GM12878 (cell line): ENCODE measurements around the gene TTLL3. TPM values are rescaled to one million over a fixed set of nuclear protein-coding genes. Genes with fewer than 3 reads are reported as not detected.

Source experiments
- ATAC-seq: fragments of 200-7000 bp; cut with Tn5 transposase; 3 replicates; pipeline ENCODE4 v1.9.1; 2020; ENCODE audit warnings: mild to moderate bottlenecking, moderate library complexity
- BruUV-seq: library from RNA; stranded (reverse); fragments of 400-500 nt; replicated peaks from 2 replicates; lab custom pipeline; 2021; lab: Mats Ljungman, UMichigan
- CTCF ChIA-PET: fragments of 300-600 bp; sonication (Branson Sonifier 250); formaldehyde crosslinking; extraction: SDS; loops from one replicate; lab custom pipeline; 2021; ENCODE audit warnings: inconsistent platforms; lab: Yijun Ruan, JAX
- POLR2A ChIA-PET: fragments of 350-600 bp; formaldehyde crosslinking; extraction: SDS; loops from one replicate; lab custom pipeline; 2021; ENCODE audit warnings: inconsistent platforms; lab: Charles Lee
- RAD21 ChIA-PET: fragments of 300-600 bp; sonication (Branson Sonifier 250); formaldehyde crosslinking; loops from one replicate; lab custom pipeline; 2023; ENCODE audit warnings: antibody characterized with exemption; ENCODE audit not compliant: unreplicated experiment; lab: Charles Lee
- SMC1A ChIA-PET: fragments of 300-600 bp; sonication (Branson Sonifier 250); formaldehyde crosslinking; loops from one replicate; lab custom pipeline; 2023; ENCODE audit not compliant: unreplicated experiment, uncharacterized antibody; lab: Charles Lee
- DNase-seq: peaks from one replicate; pipeline ENCODE4 v3.0.0-alpha.2; 2011; ENCODE audit warnings: low read depth, low spot score
- FAIRE-seq: peaks from 3 replicates; lab custom pipeline; 2011; peaks lifted over from hg19 to GRCh38; lab: Jason Lieb, UNC
- H2AFZ ChIP-seq: 2 replicates; pipeline ENCODE4 v1.6.0; 2011; ENCODE audit warnings: low read depth, low read length, control low read depth; ENCODE audit not compliant: control insufficient read depth
- H3K27ac ChIP-seq: 2 replicates; pipeline ENCODE4 v1.5.1; 2011; ENCODE audit warnings: control low read depth; ENCODE audit not compliant: control insufficient read depth, insufficient read depth
- H3K27me3 ChIP-seq, 2 experiments: replicated peaks in 1 of 2; 2 replicates each; pipeline versions ENCODE4 v1.6.0 to v1.6.1; 2011; ENCODE audit warnings: low read length in 1 of 2; ENCODE audit not compliant: control insufficient read depth in 2 of 2, insufficient read depth in 2 of 2
- H3K36me3 ChIP-seq, 2 experiments: 2 replicates each; pipeline ENCODE4 v1.5.1; 2011; ENCODE audit warnings: low read length in 1 of 2; ENCODE audit not compliant: control insufficient read depth in 2 of 2, insufficient read depth in 2 of 2
- H3K4me1 ChIP-seq: 2 replicates; pipeline ENCODE4 v1.6.1; 2011; ENCODE audit warnings: mild to moderate bottlenecking, low read length, moderate library complexity, mixed read lengths; ENCODE audit not compliant: control insufficient read depth, insufficient read depth
- H3K4me2 ChIP-seq: 2 replicates; pipeline ENCODE4 v1.6.0; 2011; ENCODE audit warnings: control low read depth; ENCODE audit not compliant: control insufficient read depth, insufficient read depth
- H3K4me3 ChIP-seq: fragments of 200-600 bp; sonication (generic); 2 replicates; pipeline ENCODE4 v1.5.1; 2016
- H3K79me2 ChIP-seq: 2 replicates; pipeline ENCODE4 v1.6.0; 2011; ENCODE audit warnings: low read length; ENCODE audit not compliant: control insufficient read depth, insufficient read depth
- H3K9ac ChIP-seq: 2 replicates; pipeline ENCODE4 v1.8.0; 2011; ENCODE audit warnings: low read length, control low read depth, mixed read lengths; ENCODE audit not compliant: control insufficient read depth, insufficient read depth
- H3K9me3 ChIP-seq: replicated peaks from 3 replicates; pipeline ENCODE4 v1.5.1; 2011; ENCODE audit warnings: mild to moderate bottlenecking, low read length; ENCODE audit not compliant: control insufficient read depth, insufficient read depth
- H4K20me1 ChIP-seq: 2 replicates; pipeline ENCODE4 v1.6.0; 2011; ENCODE audit not compliant: control insufficient read depth, insufficient read depth
- ASH2L ChIP-seq: fragments of 300-600, 200-600 bp; sonication (generic); IDR thresholded peaks from 2 replicates; pipeline ENCODE4 v1.6.1; 2017; ENCODE audit warnings: low read depth, mild to moderate bottlenecking, borderline replicate concordance
- BCL11A ChIP-seq: IDR thresholded peaks from 2 replicates; pipeline ENCODE4 v1.6.1; 2011; ENCODE audit warnings: low read depth, low read length
- CBX3 ChIP-seq: fragments of 200-600 bp; sonication (generic); IDR thresholded peaks from 2 replicates; pipeline ENCODE4 v1.6.1; 2016; ENCODE audit warnings: low read depth, borderline replicate concordance
- CEBPB ChIP-seq, 2 experiments: fragments of 150-350 bp in 1 of 2; IDR thresholded peaks; 2 replicates each; pipeline ENCODE4 v1.6.1; 2012 to 2014; ENCODE audit warnings: low read depth in 2 of 2, low read length in 2 of 2, borderline replicate concordance in 1 of 2, inconsistent platforms in 1 of 2
- CHD1 ChIP-seq: IDR thresholded peaks from 2 replicates; pipeline ENCODE4 v1.6.1; 2012; ENCODE audit warnings: low read depth, low read length, improper control_type of control experiment
- GABPA ChIP-seq: IDR thresholded peaks from 2 replicates; pipeline ENCODE4 v1.6.1; 2014; ENCODE audit warnings: antibody characterized with exemption, low read depth, mild to moderate bottlenecking, inconsistent platforms
- HDGF ChIP-seq: fragments of 450-650 bp; IDR thresholded peaks from 2 replicates; pipeline ENCODE4 v1.6.1; 2016; ENCODE audit warnings: antibody characterized with exemption
- IRF3 ChIP-seq: fragments of 450-650 bp; IDR thresholded peaks from 2 replicates; pipeline ENCODE4 v1.6.1; 2014; ENCODE audit warnings: mild to moderate bottlenecking
- MEF2B ChIP-seq: fragments of 450-650 bp; IDR thresholded peaks from 2 replicates; pipeline ENCODE4 v1.6.1; 2018; ENCODE audit warnings: mild to moderate bottlenecking, moderate library complexity; ENCODE audit not compliant: partially characterized antibody, poor library complexity, severe bottlenecking
- MLLT1 ChIP-seq: fragments of 450-650 bp; IDR thresholded peaks from 2 replicates; pipeline ENCODE4 v1.6.1; 2016; ENCODE audit warnings: mild to moderate bottlenecking
- RELA ChIP-seq: fragments of 450-650 bp; IDR thresholded peaks from 2 replicates; pipeline ENCODE4 v1.8.0; 2014; ENCODE audit warnings: borderline replicate concordance; ENCODE audit not compliant: partially characterized antibody
- RELB ChIP-seq: fragments of 450-650 bp; IDR thresholded peaks from 2 replicates; pipeline ENCODE4 v1.6.1; 2017; ENCODE audit warnings: low read depth, mild to moderate bottlenecking, moderate library complexity
- RFX5 ChIP-seq: IDR thresholded peaks from 2 replicates; pipeline ENCODE4 v1.6.1; 2011; ENCODE audit warnings: low read depth, low read length, improper control_type of control experiment
- SMC3 ChIP-seq: IDR thresholded peaks from 2 replicates; pipeline ENCODE4 v1.6.1; 2011; ENCODE audit warnings: low read length, improper control_type of control experiment, borderline replicate concordance
- SPI1 ChIP-seq: IDR thresholded peaks from 2 replicates; pipeline ENCODE4 v1.6.1; 2011; ENCODE audit warnings: low read depth, mild to moderate bottlenecking, low read length, moderate library complexity, borderline replicate concordance; ENCODE audit not compliant: insufficient read depth
- SREBF2 ChIP-seq: IDR thresholded peaks from 2 replicates; pipeline ENCODE4 v1.6.1; 2012; ENCODE audit warnings: mild to moderate bottlenecking, low read length
- ZNF24 ChIP-seq: fragments of 450-650 bp; IDR thresholded peaks from 2 replicates; pipeline ENCODE4 v1.6.1; 2017; ENCODE audit warnings: antibody characterized with exemption, mild to moderate bottlenecking
- ZNF622 ChIP-seq: fragments of 450-650 bp; IDR thresholded peaks from 2 replicates; pipeline ENCODE4 v1.6.1; 2017; ENCODE audit warnings: mild to moderate bottlenecking, inconsistent platforms
- ZZZ3 ChIP-seq: IDR thresholded peaks from 2 replicates; pipeline ENCODE4 v1.6.1; 2011; ENCODE audit warnings: low read depth; ENCODE audit not compliant: control insufficient read depth, insufficient read length
- WGBS: methylation state at CpG from one replicate; pipeline ENCODE4 v1.1.6; 2016; ENCODE audit warnings: low lambda C conversion rate; ENCODE audit not compliant: insufficient replicate concordance, insufficient coverage; ENCODE audit errors: missing lambda C conversion rate; 5-methylcytosine and 5-hydroxymethylcytosine counted together
- in situ Hi-C: fragments of 300-500 bp; cut with MboI; formaldehyde crosslinking; loops from 9 replicates; pipeline ENCODE4 v1.14.3; 2018; ENCODE audit warnings: mixed read lengths
- intact Hi-C: fragments of 100-400 bp; cut with micrococcal nuclease; formaldehyde crosslinking; loops from one replicate; pipeline ENCODE4 v1.14.2; 2022; ENCODE audit not compliant: unreplicated experiment
- polyA plus RNA-seq, 11 experiments: library from polyadenylated mRNA; depleted of rRNA in 4 of 11; unstranded in 6 of 11; stranded (reverse) in 5 of 11; fragments of >200 nt; fragmentation: Nextera tagmentation in 4 of 11; fragmentation: Illumina TruSeq in 1 of 11; extraction: Ambion mirVana in 4 of 11; extraction: Trizol in 1 of 11; gene quantifications; 1 replicate in 1 of 11; 2 replicates in 10 of 11; pipeline versions ENCODE4 v1.2.1 to v1.2.3, GENCODE V29; 2011 to 2016; ENCODE audit warnings: inconsistent platforms in 2 of 11, missing spikeins in 2 of 11, low read depth in 1 of 11
- total RNA-seq, 4 experiments: library from RNA; depleted of rRNA in 3 of 4; stranded (reverse); fragments of >200 nt in 3 of 4; fragmentation: Illumina TruSeq in 1 of 4; extraction: Trizol in 1 of 4; gene quantifications; 2 replicates each; pipeline versions ENCODE4 v1.2.1 to v1.2.3, GENCODE V29; 2013 to 2021

Gene TTLL3
- total and polyA plus RNA-seq, 10 of the 15 experiments (the other 5 are each of a cell fraction or from before 2014, with no cell fraction given), result 4.2 to 51.3 (median 18.9) TPM

GRCh38 chr3:9863058-9863772, 53.2 kb downstream of the TTLL3 start (continued):
- TF ChIP-seq MLLT1, result no peak
- no peak for TF ChIP-seq BCL11A
- TF ChIP-seq ZNF622, result no peak
- no peak for TF ChIP-seq SMC3
- no peak for TF ChIP-seq HDGF
- no peak for TF ChIP-seq SPI1
- no peak for TF ChIP-seq CHD1
- no peak for TF ChIP-seq ZNF24
- TF ChIP-seq ASH2L, result no peak

DNA sequence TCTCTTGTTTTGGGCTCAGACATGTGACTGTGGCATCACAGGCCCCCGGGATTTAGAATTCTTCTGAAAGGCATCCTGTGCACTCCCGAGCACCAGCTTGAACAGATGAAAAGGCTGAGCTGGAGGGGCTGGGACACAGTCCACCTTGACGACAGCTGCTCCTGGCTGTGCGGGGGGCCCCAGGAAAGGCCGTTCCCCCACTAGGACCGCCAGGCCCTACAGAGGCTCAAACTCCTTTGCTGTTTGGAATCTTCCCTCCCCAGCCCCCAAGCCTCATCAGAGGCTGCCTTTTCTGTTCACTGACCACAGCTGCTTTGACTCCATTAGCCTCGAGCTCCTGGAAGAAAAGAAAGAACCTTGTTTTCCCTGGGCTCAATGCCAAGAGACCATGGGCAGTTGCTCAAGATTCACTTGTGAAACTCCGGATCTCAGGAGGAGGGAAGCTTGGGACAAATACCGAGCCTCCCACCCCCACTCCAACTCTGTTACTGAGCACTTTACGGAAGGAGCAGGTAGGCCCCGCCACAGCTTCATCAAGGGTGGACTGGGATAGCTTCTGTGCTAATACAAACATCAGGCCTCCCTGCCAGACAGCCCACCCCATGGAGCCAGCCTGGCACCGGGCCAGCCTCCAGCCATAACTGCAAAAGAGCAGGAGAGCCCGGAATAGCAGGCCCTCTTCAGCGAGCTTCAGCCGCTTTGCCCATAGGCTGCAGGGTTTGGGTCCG, 54.3 kb downstream of the TTLL3 start:
- ATAC-seq (no peak), FAIRE-seq (no peak), DNase-seq (no peak)
- Histone ChIP-seq H3K27me3 (peaks cover 2 to 3% of the 10 kb centered on the region in 2 experiments; a peak in 2 of 4 replicates), H3K4me2 (no peak overlapping the region), H3K9ac (no peak overlapping the region), H3K36me3 (no peaks in the 10 kb centered on the region), H3K79me2 (no peaks in the 10 kb centered on the region), H3K9me3 (no peaks in the 10 kb centered on the region), H3K4me1 (no peaks in the 10 kb centered on the region), H3K27ac (no peak overlapping the region), H2AFZ (no peak overlapping the region), H4K20me1 (no peaks in the 10 kb centered on the region), H3K4me3 (no peak overlapping the region)
- ChIA-PET SMC1A (no interaction called here), POLR2A (no interaction called here), RAD21 (no interaction called here), CTCF (interaction anchor here (1.0 to 2.7 kb wide), 3 partner anchors 12 to 69 kb away, joined by 3 to 6 read pairs (median 6); partner anchors contain the start of gene CRELD1)
- intact Hi-C loops, result no loop called here
- no TSS peak for BruUV-seq
- in situ Hi-C loops, result no loop called here
- 71% methylated on average over 16 of the region's 16 CpGs for WGBS
- no peak for TF ChIP-seq MEF2B
- no peak for TF ChIP-seq GABPA
- no peak for TF ChIP-seq RFX5
- no peak for TF ChIP-seq CBX3
- no peak for TF ChIP-seq RELA
- TF ChIP-seq IRF3, result no peak
- no peak for TF ChIP-seq SREBF2
- TF ChIP-seq CEBPB (IDR thresholded peaks at IDR 0.05; ENCODE audit: borderline replicate concordance in 1 of 2, low read depth in 2 of 2, low read length in 2 of 2), result no peak
- no peak for TF ChIP-seq RELB
- TF ChIP-seq ZZZ3, result no peak
- TF ChIP-seq SPI1, result no peak
